Right lobe of liver (tissue), 6 donors: Measurements from ENCODE around the gene MBOAT2. TPM values are rescaled to one million over a fixed set of nuclear protein-coding genes. Genes with fewer than 3 reads are reported as not detected.

Experiments used
- ATAC-seq, 4 donors: fragments of 200-7000 bp; cut with Tn5 transposase; one replicate each; pipeline ENCODE4 v1.9.1; 2020; ENCODE audit warnings: mild to moderate bottlenecking in 4 of 4, moderate library complexity in 4 of 4
- DNase-seq, 3 donors: peaks; one replicate each; pipeline ENCODE4 v3.0.0-alpha.2; 2020
- H3K27ac ChIP-seq, 3 donors: fragments of 200-600 bp; one replicate each; pipeline ENCODE4 v1.8.0; 2022
- H3K27me3 ChIP-seq, 2 donors: fragments of 200-600 bp; one replicate each; pipeline ENCODE4 v1.8.0; 2022
- H3K36me3 ChIP-seq, 4 donors: fragments of 200-600 bp; sonication (generic) in 1 of 4; one replicate each; pipeline versions ENCODE4 v1.5.1 to v1.8.0; 2017 to 2022; ENCODE audit warnings: control low read depth in 1 of 4
- H3K4me1 ChIP-seq, 4 donors: fragments of 200-600 bp; sonication (generic) in 1 of 4; one replicate each; pipeline versions ENCODE4 v1.5.1 to v1.8.0; 2017 to 2022; ENCODE audit warnings: control low read depth in 1 of 4
- H3K4me3 ChIP-seq, 3 donors: fragments of 200-600 bp; one replicate each; pipeline ENCODE4 v1.8.0; 2022
- H3K9me3 ChIP-seq, 4 donors: fragments of 200-600 bp; sonication (generic) in 1 of 4; one replicate each; pipeline versions ENCODE4 v1.5.1 to v1.8.0; 2017 to 2022; ENCODE audit warnings: control low read depth in 1 of 4
- POLR2A ChIP-seq: fragments of 450-650 bp; IDR thresholded peaks from one replicate; pipeline ENCODE4 v1.6.1; 2017; ENCODE audit warnings: antibody characterized with exemption, mild to moderate bottlenecking
- WGBS: methylation state at CpG from one replicate; pipeline ENCODE4 v1.1.6; 2018; ENCODE audit warnings: low coverage, low lambda C conversion rate; ENCODE audit not compliant: insufficient coverage; ENCODE audit errors: missing lambda C conversion rate; 5-methylcytosine and 5-hydroxymethylcytosine counted together
- intact Hi-C, 2 donors: fragments of 100-400 bp; cut with DNase I; formaldehyde crosslinking; loops; one replicate each; pipeline versions ENCODE4 v1.11.2 to v1.14.1; 2022
- total RNA-seq, 6 experiments: library from RNA; depleted of rRNA in 2 of 6; stranded (reverse); fragments of >200 nt in 2 of 6; fragmentation: NEBNext Ultra II Directional in 3 of 6; extraction: Animal tissue kit (Norgen Biotek cat#: 25700) in 3 of 6; gene quantifications; one replicate each; pipeline versions ENCODE4 v1.1.0 to v1.2.4, GENCODE V29; 2016 to 2023
- TF ChIP-seq, protein P1 (sequence below), 4 donors: fragments of 200-600 bp in 3 of 4; fragments of 450-650 bp in 1 of 4; IDR thresholded peaks; one replicate each; pipeline versions ENCODE4 v1.5.1 to v1.8.0; 2016 to 2022; ENCODE audit warnings: antibody characterized with exemption in 4 of 4, mild to moderate bottlenecking in 2 of 4
- donor health status: DM: no; HTN: yes; CAD: no.
- donor health status: DM: no; HTN: no; CAD: no.
- donor health status: DM: no; HTN: no; CAD: no.
- donor health status: DM: no; HTN: yes; CAD: no.
- donor health status: DM: no; HTN: yes; CAD: no.

Gene MBOAT2
- total RNA-seq, 6 experiments from 2014 or later: 0.50 to 1.9 (median 1.5) TPM

DNA sequence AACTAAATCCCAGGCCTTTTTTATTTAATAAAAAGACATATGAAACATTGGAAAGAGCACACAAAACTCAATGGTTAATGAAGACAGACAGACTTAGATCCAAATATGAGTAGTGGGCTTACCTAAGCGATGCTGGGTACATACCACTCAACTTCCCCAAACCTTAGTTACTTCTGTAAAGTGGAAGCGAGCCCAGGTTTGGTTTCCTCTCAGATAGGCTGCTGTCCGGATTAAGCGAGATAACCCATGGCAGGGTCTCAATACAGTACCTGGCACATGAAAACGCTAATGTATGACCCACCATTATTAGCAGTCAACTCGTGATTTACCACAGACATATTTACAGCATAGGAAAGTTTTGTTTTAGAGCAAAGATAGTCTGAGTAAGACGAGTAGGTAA is 21.6 kb downstream of the MBOAT2 start:
- intact Hi-C loops: no loop called here
- TF ChIP-seq, protein P1, sequence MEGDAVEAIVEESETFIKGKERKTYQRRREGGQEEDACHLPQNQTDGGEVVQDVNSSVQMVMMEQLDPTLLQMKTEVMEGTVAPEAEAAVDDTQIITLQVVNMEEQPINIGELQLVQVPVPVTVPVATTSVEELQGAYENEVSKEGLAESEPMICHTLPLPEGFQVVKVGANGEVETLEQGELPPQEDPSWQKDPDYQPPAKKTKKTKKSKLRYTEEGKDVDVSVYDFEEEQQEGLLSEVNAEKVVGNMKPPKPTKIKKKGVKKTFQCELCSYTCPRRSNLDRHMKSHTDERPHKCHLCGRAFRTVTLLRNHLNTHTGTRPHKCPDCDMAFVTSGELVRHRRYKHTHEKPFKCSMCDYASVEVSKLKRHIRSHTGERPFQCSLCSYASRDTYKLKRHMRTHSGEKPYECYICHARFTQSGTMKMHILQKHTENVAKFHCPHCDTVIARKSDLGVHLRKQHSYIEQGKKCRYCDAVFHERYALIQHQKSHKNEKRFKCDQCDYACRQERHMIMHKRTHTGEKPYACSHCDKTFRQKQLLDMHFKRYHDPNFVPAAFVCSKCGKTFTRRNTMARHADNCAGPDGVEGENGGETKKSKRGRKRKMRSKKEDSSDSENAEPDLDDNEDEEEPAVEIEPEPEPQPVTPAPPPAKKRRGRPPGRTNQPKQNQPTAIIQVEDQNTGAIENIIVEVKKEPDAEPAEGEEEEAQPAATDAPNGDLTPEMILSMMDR (IDR thresholded peaks at IDR 0.05): no peak
- TF ChIP-seq POLR2A: no peak
- Histone ChIP-seq H3K4me1 (no peaks in the 10 kb centered on the region), H3K9me3 (no peaks in the 10 kb centered on the region), H3K27me3 (no peaks in the 10 kb centered on the region), H3K36me3 (no peaks in the 10 kb centered on the region), H3K4me3 (no peak overlapping the region), H3K27ac (no peak overlapping the region)
- DNase-seq (no peak), ATAC-seq (no peak)
- WGBS: 50% methylated on average over 7 of the region's 7 CpGs

DNA sequence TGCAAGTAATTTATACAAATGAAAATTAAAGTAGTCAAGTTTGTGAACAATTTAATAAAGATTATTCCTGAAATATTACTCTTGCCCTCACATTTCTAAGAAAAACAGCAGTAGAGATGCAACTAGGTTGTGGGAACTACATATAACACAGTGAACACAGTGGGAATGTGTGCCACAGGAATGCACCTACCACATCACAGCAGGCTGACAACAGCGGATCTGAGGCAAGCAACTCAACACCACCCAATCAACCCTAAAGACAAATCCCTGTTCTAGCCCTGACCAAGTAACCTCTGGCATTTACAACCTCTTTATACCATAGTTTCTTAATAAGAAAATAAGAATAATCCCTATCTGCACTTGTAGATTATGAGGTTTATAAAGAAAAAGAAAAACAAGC is 23.4 kb downstream of the MBOAT2 start:
- no peak for TF ChIP-seq POLR2A
- TF ChIP-seq, protein P1 (IDR thresholded peaks at IDR 0.05): no peak
- ATAC-seq: no peak
- 83% methylated on average over 1 of the region's 1 CpG for WGBS

GRCh38 chr2:8977758-8978157 is 25.7 kb downstream of the MBOAT2 start:
- H3K27ac ChIP-seq: no peak overlapping the region
- DNase-seq (no peak), ATAC-seq (no peak)
- intact Hi-C loops: no loop called here
- no peaks in the 10 kb centered on the region for H3K9me3 ChIP-seq
- no peaks in the 10 kb centered on the region for H3K27me3 ChIP-seq
- H3K4me1 ChIP-seq: no peaks in the 10 kb centered on the region
- 85% methylated on average over 4 of the region's 4 CpGs for WGBS
- no peaks in the 10 kb centered on the region for H3K36me3 ChIP-seq
- TF ChIP-seq, protein P1 (IDR thresholded peaks at IDR 0.05): no peak
- TF ChIP-seq POLR2A: no peak
- no peak overlapping the region for H3K4me3 ChIP-seq

More for the DNA sequence above, 23.4 kb downstream of the MBOAT2 start:
- H3K9me3 ChIP-seq: no peaks in the 10 kb centered on the region
- no peaks in the 10 kb centered on the region for H3K36me3 ChIP-seq
- intact Hi-C loops: no loop called here
- H3K27ac ChIP-seq: no peak overlapping the region
- H3K27me3 ChIP-seq: no peaks in the 10 kb centered on the region
- H3K4me1 ChIP-seq: no peaks in the 10 kb centered on the region
- H3K4me3 ChIP-seq: no peak overlapping the region
- DNase-seq: no peak

DNA sequence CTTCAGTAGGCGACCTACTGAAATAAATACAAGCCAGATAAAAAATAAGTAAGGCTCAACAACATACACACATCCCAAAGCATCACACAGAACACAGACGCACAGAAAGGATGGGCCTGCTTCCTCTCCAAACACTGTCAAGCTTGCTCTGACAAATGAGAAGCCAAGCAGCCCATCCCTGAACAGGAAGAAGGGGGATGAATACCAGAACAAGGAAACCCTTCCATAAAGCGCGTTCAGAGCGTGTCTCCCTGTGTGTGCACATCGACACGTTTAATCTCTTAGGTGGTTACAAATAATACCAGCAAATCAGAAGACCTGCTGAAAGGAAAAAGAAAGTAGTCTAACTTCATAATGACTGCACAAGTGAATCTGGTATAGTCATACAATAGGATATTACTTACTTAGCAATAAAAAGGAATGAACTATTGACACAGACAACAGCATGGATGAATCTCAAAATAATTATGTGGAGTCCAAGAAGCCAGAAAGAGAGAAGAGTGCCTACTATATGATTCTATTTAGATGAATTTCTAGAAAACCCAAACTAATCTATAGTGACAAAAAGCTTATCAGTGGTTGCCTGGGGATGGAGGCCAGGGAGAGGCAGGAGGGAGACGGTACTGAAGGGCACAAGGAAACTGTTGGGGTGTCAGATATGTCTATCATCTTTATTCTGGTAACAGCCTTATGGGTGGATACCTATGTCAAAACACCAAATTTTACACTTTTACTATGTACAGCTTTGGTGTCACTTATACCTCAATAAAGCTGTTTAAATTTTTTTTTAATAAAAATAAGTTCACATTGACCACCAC is 26.8 kb downstream of the MBOAT2 start:
- H3K4me3 ChIP-seq: no peak overlapping the region
- H3K9me3 ChIP-seq: no peaks in the 10 kb centered on the region
- no peaks in the 10 kb centered on the region for H3K4me1 ChIP-seq
- no peaks in the 10 kb centered on the region for H3K36me3 ChIP-seq
- H3K27me3 ChIP-seq: no peaks in the 10 kb centered on the region
- no peak overlapping the region for H3K27ac ChIP-seq
- WGBS: 37% methylated on average over 8 of the region's 8 CpGs
- intact Hi-C loops: no loop called here
- TF ChIP-seq POLR2A: no peak
- TF ChIP-seq, protein P1 (IDR thresholded peaks at IDR 0.05): no peak
- ATAC-seq: no peak
- DNase-seq: no peak
